ENCODE results near the gene DCBLD2.

DCBLD2 gene

DNA sequence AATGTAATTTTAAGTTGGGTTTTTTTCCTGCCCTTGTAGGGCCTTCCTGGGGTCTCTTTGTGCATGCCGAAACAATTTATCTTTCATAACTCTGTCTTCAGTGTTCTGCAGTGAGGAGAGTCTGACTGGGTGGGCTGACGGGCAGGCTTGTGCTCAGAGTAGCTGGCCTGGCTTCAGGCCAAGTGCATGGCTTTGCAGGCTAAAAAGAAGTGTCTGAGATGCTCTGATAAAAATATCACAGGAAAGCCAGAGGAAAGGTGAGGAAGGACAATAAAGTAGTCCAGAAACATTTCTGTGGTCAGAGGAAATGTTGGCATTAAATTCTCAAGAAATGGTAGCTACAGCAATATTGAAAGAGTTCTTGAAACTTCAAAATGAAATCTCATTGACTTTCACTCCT is 112.8 kb downstream of the DCBLD2 start:
- no peak for DNase-seq

DNA sequence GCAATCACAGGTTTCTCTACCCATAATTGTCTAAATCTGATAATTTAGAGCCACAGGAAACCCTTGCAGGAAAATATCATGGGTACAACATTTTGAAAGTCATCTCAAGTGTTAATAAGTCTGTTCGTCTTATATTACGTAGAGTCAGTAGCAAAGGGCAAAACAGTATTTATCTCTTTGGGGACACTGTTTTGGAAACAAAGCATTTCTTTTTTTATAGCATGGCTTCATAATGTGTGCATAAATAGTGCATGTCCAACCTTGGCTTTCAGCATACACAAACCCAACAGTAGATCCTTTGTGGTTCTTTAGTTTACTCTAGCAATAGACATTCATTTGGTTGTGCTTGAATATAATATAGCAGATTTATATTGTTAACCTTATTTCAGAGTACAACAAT is 114.3 kb downstream of the DCBLD2 start:
- no peak for DNase-seq

DNA sequence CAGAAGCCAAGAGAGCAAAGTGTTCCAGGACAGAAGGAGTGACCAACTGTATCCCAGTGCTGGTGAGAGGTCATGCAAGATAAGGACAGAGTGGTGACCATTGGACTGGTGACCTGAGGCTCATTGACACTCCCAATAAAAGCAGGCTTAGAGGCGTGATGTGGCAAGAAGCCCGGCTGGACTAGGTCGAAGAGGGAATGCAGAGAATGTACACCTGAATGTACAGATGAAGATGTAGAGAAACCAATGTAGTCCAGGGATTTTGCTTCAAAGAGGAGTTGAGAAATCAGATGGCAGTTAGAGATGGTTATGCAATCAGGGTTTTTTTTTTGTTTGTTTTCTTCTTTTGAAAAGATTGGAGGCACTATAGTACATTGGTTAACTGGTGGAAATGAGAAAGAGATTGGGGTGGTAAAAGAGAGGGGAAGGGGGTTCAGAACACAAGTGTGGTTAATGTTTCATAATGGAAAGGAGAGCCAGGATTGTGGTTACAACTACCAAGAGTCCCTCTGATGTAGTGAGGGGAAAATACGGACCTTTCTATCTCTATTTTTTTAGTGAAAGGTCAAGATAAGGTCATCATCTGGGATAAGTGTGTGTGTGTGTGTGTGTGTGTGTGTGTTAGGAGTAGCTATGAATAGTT is 115.0 kb downstream of the DCBLD2 start:
- no peak for DNase-seq

DNA sequence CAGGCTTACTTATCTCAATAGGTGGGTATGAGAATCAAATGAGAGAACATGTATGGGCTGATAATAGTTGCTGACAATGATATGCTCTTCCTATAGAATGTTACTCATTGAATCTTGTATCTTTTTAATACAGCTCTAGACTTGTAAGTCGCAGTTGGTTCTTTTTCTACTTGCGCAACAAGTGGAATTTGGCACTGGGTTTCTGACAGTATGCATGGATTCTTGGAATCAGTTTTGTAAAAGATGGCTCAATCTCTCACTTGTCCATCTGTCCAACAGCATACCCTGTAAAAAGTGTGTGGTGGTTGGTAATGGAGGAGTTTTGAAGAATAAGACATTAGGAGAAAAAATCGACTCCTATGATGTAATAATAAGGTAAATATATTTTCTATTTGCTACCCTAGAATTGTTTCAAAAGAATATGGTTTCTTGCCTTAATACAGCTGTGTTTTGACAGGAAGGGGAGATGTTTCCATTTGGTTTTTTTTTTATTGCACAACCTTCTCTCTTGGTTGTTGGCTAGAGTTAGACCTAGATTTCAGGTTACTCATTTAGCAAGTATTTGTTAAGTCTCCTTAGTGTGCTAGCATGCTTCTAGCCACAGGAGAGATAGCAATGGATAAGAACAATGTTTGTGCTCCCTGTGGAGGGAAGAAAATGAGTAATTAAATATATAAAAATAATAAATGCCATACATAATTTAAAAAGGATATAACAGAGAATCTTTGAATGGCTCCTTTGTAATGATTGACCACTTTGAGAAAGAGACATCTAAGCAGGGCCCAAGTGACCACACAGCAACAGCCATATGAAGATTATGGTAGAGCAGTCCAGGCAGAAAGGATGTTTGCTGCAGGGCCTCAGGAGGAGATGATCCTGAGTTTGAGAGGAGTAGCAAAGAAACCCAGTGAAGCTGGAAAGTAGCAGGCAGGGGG is 116.6 kb downstream of the DCBLD2 start:
- DNase-seq, result no peak

DNA sequence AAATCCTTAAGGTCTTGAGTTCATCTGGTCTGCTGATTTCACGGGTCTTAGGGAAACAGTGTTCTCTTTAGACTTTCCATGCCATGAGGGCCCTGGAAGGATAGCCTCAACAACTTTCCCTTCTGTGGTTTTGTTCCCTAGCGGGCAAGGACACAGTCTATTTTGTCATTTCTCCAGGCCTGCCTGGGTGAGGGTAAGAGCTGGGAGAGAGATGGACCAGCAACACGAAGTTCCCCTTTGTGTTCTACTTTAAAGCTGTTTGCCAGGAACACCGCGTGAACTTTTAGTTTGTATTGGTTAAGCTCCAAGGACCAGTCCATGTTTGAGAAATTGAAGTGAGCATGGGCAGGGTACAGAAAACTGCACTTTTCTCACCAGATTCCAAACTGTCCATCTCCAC is 117.5 kb downstream of the DCBLD2 start:
- no peak for DNase-seq

DNA sequence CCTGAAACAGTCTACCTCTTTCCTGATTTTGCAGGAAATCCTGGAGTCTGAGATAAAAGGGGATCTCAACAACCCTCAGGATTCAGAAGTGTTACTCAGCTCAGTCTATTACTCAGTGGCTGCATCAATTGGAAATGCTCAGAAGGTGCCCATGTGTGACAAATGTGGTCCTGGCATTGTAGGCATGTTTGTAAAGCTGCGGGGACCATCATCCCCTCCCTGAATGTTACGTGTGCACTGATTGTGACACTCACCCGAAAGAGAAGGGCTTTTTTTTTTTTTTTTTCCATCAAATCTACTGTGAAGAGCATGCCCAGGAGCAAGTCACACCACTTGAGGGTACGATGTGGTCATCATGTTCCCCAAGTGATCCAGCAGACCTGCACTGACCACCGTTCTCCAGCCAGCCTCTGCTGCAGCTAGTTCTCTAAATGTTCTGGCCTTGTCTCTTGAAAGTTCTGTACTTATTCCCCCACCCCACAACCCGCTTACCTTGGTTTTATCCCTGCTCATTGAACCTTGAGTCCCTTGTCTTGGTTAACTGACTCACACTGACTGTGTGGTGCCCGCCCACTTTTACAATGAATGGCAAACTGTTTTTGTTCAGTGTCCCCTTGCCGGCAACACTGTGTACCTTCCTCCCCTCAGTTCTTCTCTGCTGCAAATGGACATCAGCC is 118.5 kb downstream of the DCBLD2 start:
- DNase-seq, result no peak

DNA sequence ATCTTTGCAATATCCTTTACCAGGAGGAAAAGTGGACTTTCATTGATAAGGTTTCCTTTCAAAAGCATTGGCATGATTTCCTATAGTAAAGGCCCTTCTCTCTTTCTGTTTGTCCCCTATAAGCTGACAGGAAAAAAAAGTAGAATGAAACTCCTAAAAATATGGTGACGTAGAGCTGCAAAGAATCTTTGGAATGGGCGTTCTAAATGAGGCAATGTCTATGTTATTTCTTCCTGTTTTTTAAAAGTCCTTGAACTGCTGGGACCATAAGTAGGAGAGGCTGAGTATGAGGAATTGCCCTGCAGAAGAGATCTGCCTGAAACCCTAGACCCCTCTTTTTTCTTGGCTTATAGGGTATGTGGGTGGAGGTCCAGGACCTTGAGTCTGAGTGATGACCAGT is 121.2 kb downstream of the DCBLD2 start:
- no peak for DNase-seq

DNA sequence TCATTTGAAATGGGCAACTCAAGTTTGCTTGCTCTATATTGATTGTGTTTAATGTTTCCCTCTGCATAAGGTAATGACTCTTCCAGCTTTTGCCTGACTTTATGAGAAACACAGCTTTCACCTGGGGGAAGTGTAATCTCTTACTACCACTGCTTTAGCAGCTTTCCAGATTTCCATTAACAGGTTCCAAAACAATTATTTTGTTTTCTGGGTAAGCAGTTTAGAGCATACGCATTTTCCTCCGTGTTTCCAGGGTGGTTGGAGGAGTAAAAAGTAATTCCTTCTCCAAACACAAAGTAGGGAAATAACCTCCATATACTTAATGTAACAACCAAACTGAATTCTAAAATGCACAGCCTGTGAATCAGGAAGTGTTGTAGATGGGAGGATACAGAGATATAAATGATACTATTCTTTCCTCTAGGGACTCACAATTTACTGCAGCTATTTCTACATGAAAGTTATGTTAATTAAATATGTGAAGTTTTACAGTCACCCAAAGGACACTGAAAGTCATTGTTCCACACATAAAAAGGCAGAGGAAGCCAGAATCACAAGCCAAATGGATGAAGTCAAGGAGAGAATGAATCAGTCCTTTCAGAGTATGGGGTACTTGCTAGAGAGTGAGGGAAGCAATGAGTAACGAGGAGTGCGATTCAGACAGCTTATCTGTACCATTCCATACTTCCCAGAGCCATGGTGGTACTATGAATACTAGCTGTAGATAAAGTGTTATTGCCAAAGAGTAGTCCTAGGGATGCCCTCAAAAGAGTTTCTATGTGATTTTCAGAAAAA is 121.8 kb downstream of the DCBLD2 start:
- no peak for DNase-seq

DNA sequence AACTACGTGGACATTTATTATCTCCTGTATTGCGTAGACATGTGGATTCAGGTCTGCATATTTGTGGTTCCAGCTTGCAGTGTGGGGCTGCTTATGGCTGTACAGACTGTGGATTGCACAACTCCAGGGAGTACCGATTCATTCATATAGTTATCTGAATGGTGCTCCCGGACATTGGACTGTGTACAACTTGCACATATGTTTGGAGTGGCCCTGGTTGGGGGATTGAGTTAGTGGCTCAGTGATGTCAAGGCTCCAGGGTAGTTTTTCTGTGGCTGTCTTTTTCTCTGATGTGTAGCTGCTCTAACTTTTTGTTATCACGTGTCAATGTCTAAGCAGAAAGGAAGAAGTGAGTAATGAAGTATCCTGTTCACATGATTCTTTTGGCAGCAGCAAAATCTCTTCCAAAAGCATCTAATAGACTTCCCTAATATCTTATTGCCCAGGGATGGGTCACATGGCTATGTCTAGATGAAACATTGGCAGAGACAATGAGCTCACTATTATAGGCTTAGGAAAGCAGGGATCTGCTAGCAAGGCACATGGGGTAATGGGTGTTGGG is 122.6 kb downstream of the DCBLD2 start:
- no peak for DNase-seq

DNA sequence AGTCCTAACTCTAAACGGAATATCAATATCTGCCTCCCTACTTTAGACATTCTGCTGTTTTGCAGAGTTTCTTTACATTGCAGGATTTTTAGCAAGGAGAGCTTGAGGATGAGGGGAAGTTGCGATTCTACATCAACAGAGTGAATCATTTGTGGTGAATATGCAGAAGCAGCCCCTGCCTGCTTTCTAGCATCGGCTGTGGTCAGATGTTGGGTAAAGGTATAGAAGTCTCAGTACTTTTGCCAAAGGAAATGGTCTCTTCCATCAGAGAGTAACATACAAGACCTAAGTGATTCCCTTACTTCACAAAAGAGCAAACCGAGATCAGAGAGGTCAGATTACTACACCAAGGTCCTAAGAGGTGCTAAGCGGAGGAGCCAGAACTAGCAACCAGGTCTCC is 123.1 kb downstream of the DCBLD2 start:
- no peak for DNase-seq

DNA sequence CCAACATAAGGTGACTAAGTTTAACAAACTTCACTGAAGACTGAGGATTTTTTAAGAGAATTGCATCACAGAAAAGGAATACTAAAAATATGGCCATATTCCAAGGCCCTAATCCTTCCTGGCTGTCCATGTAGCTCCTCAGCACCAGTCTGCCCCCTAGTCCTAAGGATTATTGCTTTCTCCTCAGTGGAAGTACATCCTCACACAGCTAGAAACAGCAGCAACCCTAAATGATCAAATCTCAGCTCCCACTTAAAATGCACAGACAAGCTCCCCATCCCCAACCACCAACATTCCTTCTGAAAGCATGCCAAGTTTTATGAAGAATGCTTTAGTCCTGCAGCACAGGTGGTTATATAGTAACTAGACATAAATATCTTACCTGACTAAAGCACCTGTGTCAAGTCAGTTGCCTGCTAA is 123.7 kb downstream of the DCBLD2 start:
- DNase-seq, result no peak

DNA sequence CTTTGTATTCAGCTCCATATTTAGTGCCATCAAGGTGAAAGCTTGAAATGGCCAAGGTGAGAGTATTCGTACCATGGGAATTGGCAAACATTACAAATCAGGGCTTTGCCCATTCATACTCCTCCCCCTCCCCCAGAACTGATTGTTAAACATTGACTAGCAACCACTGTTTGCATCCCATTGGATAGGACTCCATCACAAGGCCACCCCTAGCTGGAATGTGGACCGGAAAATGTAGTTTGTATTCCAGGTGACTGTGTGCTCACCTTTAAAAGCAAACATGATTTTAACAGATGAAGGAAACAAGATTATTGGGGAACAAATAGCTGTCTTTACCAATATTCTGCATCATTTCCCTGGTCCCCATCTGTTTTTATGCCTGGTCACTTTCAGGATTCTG is 124.2 kb downstream of the DCBLD2 start:
- no peak for DNase-seq

DNA sequence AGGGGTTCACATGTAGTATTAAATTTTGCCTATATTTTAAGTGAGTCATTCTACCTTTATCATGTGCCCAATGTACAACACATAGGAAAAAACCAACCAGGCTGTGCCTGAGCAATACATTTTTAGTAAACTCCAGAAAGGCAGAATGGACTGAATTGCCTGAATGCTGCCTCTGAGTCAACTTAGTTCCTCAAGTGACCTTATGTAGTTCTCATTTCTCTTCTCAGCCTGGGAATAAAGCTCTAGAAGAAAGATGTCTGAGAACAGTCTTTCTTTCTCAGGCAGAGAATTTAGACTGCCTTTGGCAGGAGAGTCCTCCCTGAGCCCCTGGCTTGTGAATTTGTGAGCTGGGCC is 125.4 kb downstream of the DCBLD2 start:
- no peak for DNase-seq

DNA sequence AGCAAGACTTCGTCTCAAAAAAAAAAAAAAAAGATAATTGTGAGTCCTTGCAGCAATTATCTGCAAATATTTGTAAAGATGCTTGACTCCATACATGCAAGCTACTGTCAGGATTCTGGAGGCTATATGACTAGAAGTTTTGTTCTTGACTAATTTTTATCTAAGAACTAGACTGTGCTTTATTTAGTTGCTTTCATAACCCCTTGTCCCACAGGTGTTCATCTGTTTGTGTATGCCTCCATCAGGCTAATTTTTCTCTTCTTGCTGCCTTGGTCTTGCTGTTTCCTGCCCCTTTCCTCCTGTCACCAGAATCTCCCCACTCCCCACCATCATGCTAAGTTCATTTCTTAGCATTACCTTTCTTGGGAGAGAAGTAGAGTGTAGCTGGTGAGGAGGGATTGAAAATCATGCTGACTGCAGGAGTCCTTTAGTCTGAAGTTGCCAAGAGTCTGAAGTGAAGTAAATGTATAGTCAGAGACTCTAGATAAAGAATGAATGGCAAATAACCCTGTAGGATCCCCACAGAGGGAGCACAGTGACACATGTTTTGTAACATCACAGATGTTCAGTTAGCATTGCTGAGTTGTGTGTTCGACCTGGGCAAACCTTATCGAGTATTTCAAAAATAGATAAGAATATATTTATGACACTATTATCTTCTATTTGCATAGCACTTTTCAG is 125.9 kb downstream of the DCBLD2 start:
- no peak for DNase-seq

DNA sequence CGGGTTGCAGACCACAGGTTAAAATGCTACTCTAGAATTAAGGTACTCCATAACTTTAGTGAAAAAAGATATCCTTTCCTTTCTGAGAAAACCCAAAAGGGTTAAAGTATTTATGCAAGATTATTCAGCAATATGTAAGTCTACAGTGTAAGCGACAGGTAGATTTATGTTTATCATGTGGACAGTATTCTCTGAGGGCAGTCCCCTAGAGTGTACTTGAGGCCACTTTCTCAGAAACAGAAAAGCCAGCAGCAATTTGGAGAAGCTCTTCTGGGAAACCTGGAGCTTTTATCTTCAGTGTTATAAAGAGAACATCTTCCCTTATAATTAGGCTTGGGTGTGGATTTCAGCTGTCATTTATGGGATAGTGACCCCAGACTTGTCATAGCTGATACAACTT is 129.5 kb downstream of the DCBLD2 start:
- no peak for DNase-seq

DNA sequence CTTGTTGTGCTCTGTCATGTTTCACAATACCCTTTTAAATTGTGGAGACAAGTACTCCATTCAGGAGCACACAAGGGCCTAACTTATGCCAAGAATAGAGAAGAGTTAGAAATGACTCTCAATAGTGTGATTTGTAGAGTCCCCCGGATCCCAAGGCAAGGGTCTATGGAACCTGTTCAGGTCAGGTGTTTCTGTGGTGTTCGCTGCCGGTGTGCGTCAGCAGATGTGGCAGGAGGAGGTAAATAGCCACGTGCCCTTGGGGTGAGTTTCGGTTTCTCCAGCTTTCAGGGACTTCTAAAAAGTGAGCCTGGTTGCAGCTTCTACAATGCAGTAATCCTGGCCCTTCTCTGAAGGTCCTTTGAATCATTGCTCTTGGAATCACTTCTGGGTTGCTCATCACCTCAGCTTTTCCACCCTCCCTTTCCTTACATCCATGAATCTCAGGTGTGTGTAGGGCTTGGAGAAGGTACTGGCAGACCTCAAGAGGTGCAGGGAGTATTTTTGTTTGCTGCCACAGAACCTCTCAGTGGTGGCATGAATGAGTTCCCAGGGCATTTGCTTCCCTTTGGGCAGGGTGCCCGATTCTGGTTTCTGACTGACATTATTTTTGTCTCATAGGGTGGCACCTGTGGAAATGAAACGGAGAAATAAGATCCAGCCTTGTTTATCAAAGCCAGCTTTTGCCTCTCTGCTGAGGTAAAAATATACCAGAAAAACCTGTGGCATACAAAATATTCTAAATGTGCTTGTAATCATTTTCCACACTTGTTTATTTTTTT is 131.0 kb downstream of the DCBLD2 start:
- no peak for DNase-seq

DNA sequence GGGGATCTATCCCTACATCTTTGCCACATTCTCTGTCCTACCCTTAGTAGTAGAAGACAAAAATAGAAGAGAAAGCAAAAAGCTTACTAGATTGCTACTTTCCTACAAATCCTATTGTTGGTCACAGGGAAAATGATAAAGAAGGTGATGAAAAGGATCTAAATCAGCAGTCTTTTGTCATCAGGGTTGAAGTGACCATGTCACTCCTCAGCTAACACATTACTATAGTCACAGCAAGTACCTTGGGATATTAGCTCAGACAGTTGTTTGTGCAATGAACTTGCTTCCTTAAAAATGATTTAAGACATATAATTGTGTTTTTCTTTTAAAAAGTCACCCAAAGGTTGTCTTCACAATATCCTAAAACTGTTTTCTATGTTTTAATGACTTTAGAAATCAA is 132.0 kb downstream of the DCBLD2 start:
- DNase-seq, result no peak

DNA sequence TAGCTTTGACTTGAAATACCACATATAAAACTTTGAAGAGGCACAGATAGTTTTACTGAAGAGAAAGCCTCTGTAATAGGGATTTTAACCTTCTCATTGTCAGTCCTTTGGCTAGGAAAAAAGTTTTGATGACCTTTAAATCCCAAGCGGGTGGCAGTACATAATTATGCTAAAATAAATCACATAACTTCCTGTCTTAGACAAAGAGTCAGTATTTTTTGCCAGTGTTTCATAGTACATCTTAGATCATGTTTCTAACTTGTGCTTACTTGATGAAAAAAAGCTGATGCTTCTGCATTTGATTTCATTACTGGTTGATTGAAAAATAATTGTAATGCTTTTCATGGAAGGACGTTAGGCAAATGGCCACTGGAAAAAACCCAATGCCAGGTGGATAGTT is 132.5 kb downstream of the DCBLD2 start:
- no peak for DNase-seq

DNA sequence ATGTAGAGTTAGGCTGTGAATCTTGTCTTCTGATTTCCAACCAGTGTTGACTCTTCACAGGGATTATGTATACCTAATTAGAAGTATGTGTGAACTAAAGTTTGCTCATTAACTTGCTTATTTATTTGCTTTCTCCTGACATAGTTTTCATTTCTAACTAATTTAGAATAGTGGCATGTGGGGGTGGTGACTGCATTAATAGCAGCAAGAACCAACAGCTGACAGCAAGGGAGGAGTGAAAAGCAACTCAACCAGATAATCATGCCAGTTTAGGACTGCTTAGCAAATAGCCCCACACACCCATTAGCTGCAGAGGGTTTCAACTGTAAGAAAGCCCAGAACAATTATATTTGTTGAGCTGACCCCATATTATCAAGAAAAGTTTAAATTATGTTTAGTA is 134.6 kb downstream of the DCBLD2 start:
- DNase-seq, result no peak

DNA sequence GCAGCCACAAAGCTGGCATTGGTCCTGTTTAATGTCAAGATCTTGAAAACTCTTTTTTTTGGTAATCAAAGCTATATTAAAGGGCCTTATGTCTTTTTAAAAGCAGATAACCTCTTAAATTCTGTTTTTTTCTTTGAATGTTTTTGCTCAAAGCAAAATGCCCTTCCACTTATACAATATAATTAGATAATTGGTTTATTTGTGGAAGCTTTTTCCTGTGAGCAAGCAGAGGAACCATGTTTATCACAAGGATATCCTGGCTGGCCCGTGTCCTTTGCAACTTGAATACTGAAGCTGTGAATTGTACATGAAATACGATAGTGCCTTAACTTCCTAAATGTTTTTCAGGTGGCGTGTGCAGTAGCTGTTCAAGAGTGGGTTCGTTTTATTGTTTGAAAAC is 135.8 kb downstream of the DCBLD2 start:
- no peak for DNase-seq

DNA sequence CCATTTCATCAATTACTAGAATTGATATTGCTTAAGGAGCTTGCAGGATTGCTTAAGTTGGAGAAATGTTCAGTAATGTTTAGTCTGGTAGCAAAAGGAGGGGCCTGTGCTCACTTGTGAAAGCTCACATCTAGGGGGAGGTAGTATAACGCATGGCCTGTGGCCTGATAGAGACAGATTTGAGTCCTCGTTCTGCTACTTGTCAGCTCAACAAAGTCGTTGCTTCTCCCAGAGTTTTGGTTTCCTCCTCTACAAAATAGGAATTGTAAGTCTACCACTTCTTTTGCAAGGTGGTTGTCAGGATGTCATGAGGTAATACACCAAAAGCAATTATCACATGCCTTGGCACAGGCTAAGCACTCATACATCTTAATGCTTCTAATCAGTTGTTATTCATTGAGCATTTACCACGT is 137.0 kb downstream of the DCBLD2 start:
- no peak for DNase-seq

Data from effector CD4-positive, alpha-beta T cell (primary cell).